CD14-positive monocyte (primary cell): ENCODE data around the gene SUGCT. TPM values are rescaled to one million over a fixed set of nuclear protein-coding genes. Genes with fewer than 3 reads are reported as not detected.

Experiments
- DNase-seq, 3 donors: peaks; one replicate each; pipeline ENCODE4 v3.0.0-alpha.2; 2011 to 2022
- H2AFZ ChIP-seq: 2 replicates; pipeline ENCODE4 v1.6.0; 2012; ENCODE audit warnings: mild to moderate bottlenecking, low read depth, low read length, inconsistent platforms; ENCODE audit not compliant: insufficient read depth, poor library complexity, severe bottlenecking
- H3K27ac ChIP-seq, 2 donors: 1 replicate in 1 of 2; 2 replicates in 1 of 2; pipeline ENCODE4 v1.5.1; 2012 to 2013; ENCODE audit warnings: low read length in 2 of 2, control low read depth in 1 of 2, inconsistent platforms in 1 of 2, low read depth in 1 of 2, mild to moderate bottlenecking in 1 of 2
- H3K27me3 ChIP-seq, 2 donors: one replicate each; pipeline versions ENCODE4 v1.6.0 to v1.6.1; 2011 to 2013; ENCODE audit warnings: low read length in 2 of 2; ENCODE audit not compliant: control insufficient read depth in 2 of 2, insufficient read depth in 2 of 2
- H3K36me3 ChIP-seq, 2 donors: replicated peaks in 1 of 2; 1 replicate in 1 of 2; 2 replicates in 1 of 2; pipeline versions ENCODE4 v1.5.1 to v1.6.1; 2012 to 2013; ENCODE audit warnings: low read length in 2 of 2, control low read depth in 1 of 2, inconsistent platforms in 1 of 2, mild to moderate bottlenecking in 1 of 2; ENCODE audit not compliant: insufficient read depth in 2 of 2, control insufficient read depth in 1 of 2
- H3K4me1 ChIP-seq, 2 donors: 1 replicate in 1 of 2; 2 replicates in 1 of 2; pipeline versions ENCODE4 v1.5.1 to v1.6.1; 2012 to 2013; ENCODE audit warnings: low read length in 2 of 2, control low read depth in 1 of 2, inconsistent platforms in 1 of 2, mild to moderate bottlenecking in 1 of 2, moderate library complexity in 1 of 2; ENCODE audit not compliant: insufficient read depth in 2 of 2, control insufficient read depth in 1 of 2
- H3K4me2 ChIP-seq: replicated peaks from 2 replicates; pipeline ENCODE3; 2012; ENCODE audit warnings: low read length, moderate library complexity, mild to moderate bottlenecking; ENCODE audit not compliant: poor library complexity, severe bottlenecking; ENCODE audit errors: extremely low read depth
- H3K4me3 ChIP-seq, 3 experiments: fragments of 200-600 bp in 1 of 3; sonication (generic) in 1 of 3; replicated peaks in 1 of 3; 1 replicate in 2 of 3; 2 replicates in 1 of 3; pipeline ENCODE4 v1.5.1; 2011 to 2013; ENCODE audit warnings: low read length in 3 of 3, mild to moderate bottlenecking in 3 of 3, control low read depth in 2 of 3, low read depth in 2 of 3, inconsistent platforms in 1 of 3, moderate library complexity in 1 of 3
- H3K79me2 ChIP-seq: 2 replicates; pipeline ENCODE4 v1.6.0; 2012; ENCODE audit warnings: mild to moderate bottlenecking, control low read depth, inconsistent platforms, low read length, moderate library complexity; ENCODE audit not compliant: insufficient read depth
- H3K9ac ChIP-seq: 2 replicates; pipeline ENCODE4 v1.6.0; 2017; ENCODE audit warnings: low read length, mild to moderate bottlenecking; ENCODE audit not compliant: insufficient read depth, poor library complexity, severe bottlenecking
- H3K9me3 ChIP-seq, 2 donors: replicated peaks in 1 of 2; 1 replicate in 1 of 2; 2 replicates in 1 of 2; pipeline versions ENCODE4 v1.5.1 to v1.6.1; 2012 to 2013; ENCODE audit warnings: low read length in 2 of 2, control low read depth in 1 of 2; ENCODE audit not compliant: control insufficient read depth in 1 of 2, insufficient read depth in 1 of 2
- H4K20me1 ChIP-seq: 2 replicates; pipeline ENCODE4 v1.6.0; 2012; ENCODE audit warnings: mild to moderate bottlenecking, low read length, control low read depth, moderate library complexity; ENCODE audit not compliant: insufficient read depth
- H3K27ac Mint-ChIP-seq, 7 donors: one replicate each; pipeline ENCODE4 v1.8.0; 2020; ENCODE audit warnings: mild to moderate bottlenecking in 7 of 7, mixed read lengths in 7 of 7, moderate library complexity in 6 of 7, inconsistent platforms in 2 of 7
- H3K27me3 Mint-ChIP-seq, 3 donors: one replicate each; pipeline ENCODE4 v1.8.0; 2021 to 2022; ENCODE audit warnings: low read depth in 3 of 3, mild to moderate bottlenecking in 3 of 3, mixed read lengths in 3 of 3, moderate library complexity in 3 of 3, inconsistent platforms in 1 of 3
- H3K36me3 Mint-ChIP-seq, 2 donors: one replicate each; pipeline ENCODE4 v1.8.0; 2020; ENCODE audit warnings: mixed read lengths in 2 of 2, inconsistent platforms in 1 of 2, mild to moderate bottlenecking in 1 of 2
- H3K4me1 Mint-ChIP-seq: one replicate; pipeline ENCODE4 v1.8.0; 2020; ENCODE audit warnings: mild to moderate bottlenecking, mixed read lengths
- H3K4me3 Mint-ChIP-seq, 2 donors: one replicate each; pipeline ENCODE4 v1.8.0; 2020; ENCODE audit warnings: mild to moderate bottlenecking in 2 of 2, mixed read lengths in 2 of 2, moderate library complexity in 1 of 2
- H3K9me3 Mint-ChIP-seq, 7 donors: one replicate each; pipeline ENCODE4 v1.8.0; 2020 to 2022; ENCODE audit warnings: mixed read lengths in 7 of 7, mild to moderate bottlenecking in 6 of 7, moderate library complexity in 6 of 7, inconsistent platforms in 2 of 7
- WGBS: methylation state at CpG from one replicate; pipeline ENCODE4 v1.1.5; 2013; ENCODE audit warnings: missing lambda C conversion rate; ENCODE audit not compliant: insufficient coverage; 5-methylcytosine and 5-hydroxymethylcytosine counted together
- intact Hi-C, 2 donors: fragments of 100-400 bp; cut with micrococcal nuclease; formaldehyde crosslinking; loops; one replicate each; pipeline versions ENCODE4 v1.15.0 to v1.15.1; 2023
- polyA plus RNA-seq, 3 donors: library from polyadenylated mRNA; depleted of rRNA in 1 of 3; unstranded in 2 of 3; stranded (reverse) in 1 of 3; fragments of 300-500 nt in 2 of 3; fragments of >200 nt in 1 of 3; fragmentation: Illumina TruSeq in 2 of 3; gene quantifications; 1 replicate in 2 of 3; 2 replicates in 1 of 3; pipeline ENCODE4 v1.2.3, GENCODE V29; 2012 to 2021
- TF ChIP-seq, protein P1 (sequence below): fragments of 200-600 bp; IDR thresholded peaks from one replicate; pipeline ENCODE4 v1.8.0; 2022; ENCODE audit warnings: antibody characterized with exemption, mild to moderate bottlenecking

Gene SUGCT
- polyA plus RNA-seq, 3 donors: not detected

- TF ChIP-seq, protein P1, sequence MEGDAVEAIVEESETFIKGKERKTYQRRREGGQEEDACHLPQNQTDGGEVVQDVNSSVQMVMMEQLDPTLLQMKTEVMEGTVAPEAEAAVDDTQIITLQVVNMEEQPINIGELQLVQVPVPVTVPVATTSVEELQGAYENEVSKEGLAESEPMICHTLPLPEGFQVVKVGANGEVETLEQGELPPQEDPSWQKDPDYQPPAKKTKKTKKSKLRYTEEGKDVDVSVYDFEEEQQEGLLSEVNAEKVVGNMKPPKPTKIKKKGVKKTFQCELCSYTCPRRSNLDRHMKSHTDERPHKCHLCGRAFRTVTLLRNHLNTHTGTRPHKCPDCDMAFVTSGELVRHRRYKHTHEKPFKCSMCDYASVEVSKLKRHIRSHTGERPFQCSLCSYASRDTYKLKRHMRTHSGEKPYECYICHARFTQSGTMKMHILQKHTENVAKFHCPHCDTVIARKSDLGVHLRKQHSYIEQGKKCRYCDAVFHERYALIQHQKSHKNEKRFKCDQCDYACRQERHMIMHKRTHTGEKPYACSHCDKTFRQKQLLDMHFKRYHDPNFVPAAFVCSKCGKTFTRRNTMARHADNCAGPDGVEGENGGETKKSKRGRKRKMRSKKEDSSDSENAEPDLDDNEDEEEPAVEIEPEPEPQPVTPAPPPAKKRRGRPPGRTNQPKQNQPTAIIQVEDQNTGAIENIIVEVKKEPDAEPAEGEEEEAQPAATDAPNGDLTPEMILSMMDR: no peak
Observed at GRCh38 chr7:40747856-40748255, 613.1 kb downstream of the SUGCT start.

DNA sequence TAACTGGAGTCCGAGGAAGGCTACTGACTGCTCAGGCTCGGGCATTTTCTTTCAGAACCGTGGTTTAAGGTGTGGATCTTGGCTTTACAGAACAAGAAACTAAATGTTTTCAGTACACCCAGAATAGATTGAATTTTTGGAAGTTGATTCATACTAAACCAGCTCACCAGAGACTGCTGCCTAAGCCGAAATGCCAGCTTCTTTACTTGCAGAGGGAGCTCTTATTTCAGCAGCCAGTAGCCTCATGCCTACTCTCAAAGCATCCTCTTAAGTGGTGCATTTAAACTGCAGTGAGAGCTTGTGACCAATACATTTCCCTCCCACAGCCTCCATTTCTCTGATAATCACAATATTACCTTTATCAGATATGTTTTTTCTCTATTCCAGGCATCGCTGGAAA, 615.1 kb downstream of the SUGCT start:
- Histone ChIP-seq H3K9me3 (no peaks in the 10 kb centered on the region), H3K9ac (no peak overlapping the region), H2AFZ (no peak overlapping the region), H3K27ac (no peak overlapping the region), H3K4me2 (no peak overlapping the region), H3K4me1 (no peaks in the 10 kb centered on the region), H3K4me3 (no peak overlapping the region), H3K27me3 (no peaks in the 10 kb centered on the region), H3K79me2 (no peaks in the 10 kb centered on the region), H3K36me3 (no peaks in the 10 kb centered on the region), H4K20me1 (no peaks in the 10 kb centered on the region)
- no CpG with 5 or more reads among the region's 5 CpGs for WGBS
- TF ChIP-seq, protein P1: no peak
- H3K27ac Mint-ChIP-seq: no peak overlapping the region
- H3K4me3 Mint-ChIP-seq: no peak overlapping the region
- H3K4me1 Mint-ChIP-seq: no peaks in the 10 kb centered on the region
- DNase-seq: no peak
- intact Hi-C loops: no loop called here
- no peaks in the 10 kb centered on the region for H3K9me3 Mint-ChIP-seq
- no peaks in the 10 kb centered on the region for H3K36me3 Mint-ChIP-seq
- peaks cover 0 to 3% (median 2%) of the 10 kb centered on the region in 3 donors for H3K27me3 Mint-ChIP-seq

More at GRCh38 chr7:40747856-40748255, 613.1 kb downstream of the SUGCT start:
- no peak for DNase-seq
- no peak overlapping the region for H3K4me3 Mint-ChIP-seq
- Histone ChIP-seq H3K36me3 (no peaks in the 10 kb centered on the region), H3K79me2 (no peaks in the 10 kb centered on the region), H3K9me3 (no peaks in the 10 kb centered on the region), H2AFZ (no peak overlapping the region), H3K4me3 (no peak overlapping the region), H3K4me2 (no peak overlapping the region), H3K27me3 (no peaks in the 10 kb centered on the region), H3K27ac (no peak overlapping the region), H3K4me1 (no peaks in the 10 kb centered on the region), H4K20me1 (no peaks in the 10 kb centered on the region), H3K9ac (no peak overlapping the region)
- 100% methylated on average over 1 of the region's 2 CpGs for WGBS
- no peaks in the 10 kb centered on the region for H3K9me3 Mint-ChIP-seq
- H3K27ac Mint-ChIP-seq: no peak overlapping the region
- H3K4me1 Mint-ChIP-seq: no peaks in the 10 kb centered on the region
- H3K36me3 Mint-ChIP-seq: no peaks in the 10 kb centered on the region
- intact Hi-C loops: no loop called here
- H3K27me3 Mint-ChIP-seq: peaks cover 0 to 3% (median 2%) of the 10 kb centered on the region in 3 donors
